ENCODE measurements around the gene MYBPC2. TPM values are rescaled to one million over a fixed set of nuclear protein-coding genes. Genes with fewer than 3 reads are reported as not detected.
"Not testable (repeated sequence)": the region's sequence is repeated elsewhere in the genome, so short reads cannot be mapped to it uniquely, and the experiment has no call there.

Gene MYBPC2
- total RNA-seq, 4 donors from 2014 or later: 0.29 TPM; not detected in 3

DNA sequence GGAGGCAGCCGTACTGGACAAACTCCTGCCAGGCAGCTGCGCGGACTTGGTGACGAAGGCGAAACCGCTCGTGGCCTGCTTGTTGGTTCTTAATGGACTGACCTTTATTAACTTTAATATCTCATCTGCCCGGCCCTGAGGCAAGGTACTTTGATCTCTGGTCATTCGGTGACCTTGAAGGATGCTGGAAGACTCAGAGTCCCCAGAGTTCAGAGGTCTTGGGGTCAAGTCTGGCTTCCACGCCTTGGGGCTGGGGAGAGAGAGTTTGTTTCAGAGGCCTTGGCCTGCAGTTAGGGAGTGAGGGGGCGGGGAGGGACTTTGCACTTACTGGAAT, 34.0 kb downstream of the MYBPC2 start:
- Histone ChIP-seq H3K4me3 (no peak overlapping the region), H3K4me1 (peaks cover 5% of the 10 kb centered on the region), H3K27ac (no peak overlapping the region), H3K9me3 (no peaks in the 10 kb centered on the region), H3K36me3 (no peaks in the 10 kb centered on the region), H3K27me3 (peaks cover 6% of the 10 kb centered on the region)
- DNase-seq (ENCODE audit: low spot score in 2 of 2): no peak
- TF ChIP-seq EP300 (IDR thresholded peaks at IDR 0.05): no peak
- TF ChIP-seq POLR2A (IDR thresholded peaks at IDR 0.05): no peak
- no peak for TF ChIP-seq POLR2AphosphoS5 (IDR thresholded peaks at IDR 0.05)
- TF ChIP-seq CTCF (IDR thresholded peaks at IDR 0.05): no peak
- 72% methylated on average over 7 of the region's 11 CpGs for WGBS

GRCh38 chr19:50467566-50467965, 34.9 kb downstream of the MYBPC2 start:
- H3K9me3 ChIP-seq: no peaks in the 10 kb centered on the region
- WGBS: 84% methylated on average over 18 of the region's 18 CpGs

DNA sequence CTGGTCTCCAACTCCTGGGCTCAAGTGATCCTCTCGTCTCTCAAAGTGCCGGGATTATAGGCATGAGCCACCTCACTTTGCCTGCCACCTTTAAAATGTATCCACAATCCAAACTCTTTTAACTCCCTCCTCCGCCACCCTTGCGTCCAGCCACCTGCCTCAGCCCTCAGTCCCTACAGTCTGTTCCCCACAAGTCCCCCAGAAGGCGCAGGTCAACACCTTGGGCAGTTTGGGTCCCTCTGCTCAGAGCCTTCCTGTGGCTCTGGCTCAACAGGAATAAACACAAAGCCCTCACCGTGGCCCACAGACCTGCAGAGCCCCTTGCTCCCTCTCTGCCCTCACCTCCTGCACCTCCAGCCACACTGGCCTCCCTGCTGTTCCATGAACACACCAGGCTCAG, 36.1 kb downstream of the MYBPC2 start:
- no peaks in the 10 kb centered on the region for H3K36me3 ChIP-seq
- WGBS: 85% methylated on average over 6 of the region's 6 CpGs

More at GRCh38 chr19:50467566-50467965, 34.9 kb downstream of the MYBPC2 start:
- DNase-seq (ENCODE audit: low spot score in 2 of 2): no peak
- Histone ChIP-seq H3K4me3 (no peak overlapping the region), H3K27ac (no peak overlapping the region), H3K36me3 (no peaks in the 10 kb centered on the region), H3K4me1 (peaks cover 5% of the 10 kb centered on the region), H3K27me3 (peaks cover under 1% of the 10 kb centered on the region)
- TF ChIP-seq CTCF (IDR thresholded peaks at IDR 0.05): no peak
- TF ChIP-seq POLR2AphosphoS5 (IDR thresholded peaks at IDR 0.05): no peak
- no peak for TF ChIP-seq EP300 (IDR thresholded peaks at IDR 0.05)
- TF ChIP-seq POLR2A (IDR thresholded peaks at IDR 0.05): no peak

GRCh38 chr19:50473336-50473735, 40.6 kb downstream of the MYBPC2 start:
- not testable (repeated sequence) for DNase-seq (ENCODE audit: low spot score in 2 of 2); H3K9me3 ChIP-seq; H3K27ac ChIP-seq; H3K27me3 ChIP-seq; H3K36me3 ChIP-seq; H3K4me3 ChIP-seq
- 63% methylated on average over 3 of the region's 3 CpGs for WGBS
- peaks cover 13% of the 10 kb centered on the region for H3K4me1 ChIP-seq

More for the DNA sequence above, 36.1 kb downstream of the MYBPC2 start:
- no peak for TF ChIP-seq POLR2AphosphoS5 (IDR thresholded peaks at IDR 0.05)
- no peak for TF ChIP-seq EP300 (IDR thresholded peaks at IDR 0.05)
- no peak for TF ChIP-seq POLR2A (IDR thresholded peaks at IDR 0.05)
- TF ChIP-seq CTCF (IDR thresholded peaks at IDR 0.05): no peak
- H3K4me3 ChIP-seq: no peak overlapping the region
- no peak overlapping the region for H3K27ac ChIP-seq
- no peak for DNase-seq (ENCODE audit: low spot score in 2 of 2)
- no peaks in the 10 kb centered on the region for H3K9me3 ChIP-seq
- H3K4me1 ChIP-seq: peaks cover 5% of the 10 kb centered on the region
- no peaks in the 10 kb centered on the region for H3K27me3 ChIP-seq

GRCh38 chr19:50475101-50475568, 42.4 kb downstream of the MYBPC2 start:
- no peak for DNase-seq (ENCODE audit: low spot score in 2 of 2)
- H3K36me3 ChIP-seq: peaks cover 13% of the 10 kb centered on the region
- no peak overlapping the region for H3K4me3 ChIP-seq
- no peaks in the 10 kb centered on the region for H3K9me3 ChIP-seq
- H3K4me1 ChIP-seq: peaks cover 13% of the 10 kb centered on the region
- H3K27ac ChIP-seq: no peak overlapping the region
- H3K27me3 ChIP-seq: no peaks in the 10 kb centered on the region
- TF ChIP-seq POLR2A (IDR thresholded peaks at IDR 0.05): no peak
- no peak for TF ChIP-seq CTCF (IDR thresholded peaks at IDR 0.05)
- TF ChIP-seq POLR2AphosphoS5 (IDR thresholded peaks at IDR 0.05): no peak
- no peak for TF ChIP-seq EP300 (IDR thresholded peaks at IDR 0.05)
- 73% methylated on average over 12 of the region's 12 CpGs for WGBS

- peak in 1 of 3 donors; percentile 6 for TF ChIP-seq POLR2AphosphoS5 (IDR thresholded peaks at IDR 0.05)
- no peak for TF ChIP-seq POLR2A (IDR thresholded peaks at IDR 0.05)
- H3K27ac ChIP-seq: peak overlapping the region; percentile 81
- peaks cover 13% of the 10 kb centered on the region for H3K4me1 ChIP-seq
- WGBS: 77% methylated on average over 26 of the region's 29 CpGs
- peak overlapping the region; percentile 91 for H3K4me3 ChIP-seq
- DNase-seq (ENCODE audit: low spot score in 2 of 2): no peak
- no peaks in the 10 kb centered on the region for H3K9me3 ChIP-seq
- H3K36me3 ChIP-seq: peaks cover 20% of the 10 kb centered on the region
- H3K27me3 ChIP-seq: no peaks in the 10 kb centered on the region
Observed at GRCh38 chr19:50475736-50476223, 43.1 kb downstream of the MYBPC2 start.

All from suprapubic skin (tissue), 4 donors.